MCF 10A (cell line): ENCODE results near the gene UGT1A1. TPM values are rescaled to one million over a fixed set of nuclear protein-coding genes. Genes with fewer than 3 reads are reported as not detected.

Source experiments
- BruUV-seq: library from RNA; stranded (reverse); fragments of 400-500 nt; replicated peaks from 2 replicates; lab custom pipeline; 2021; lab: Mats Ljungman, UMichigan
- CTCF ChIA-PET: fragments of 300-600 bp; sonication (Branson Sonifier 250); formaldehyde crosslinking; extraction: SDS; loops from one replicate; lab custom pipeline; 2021; ENCODE audit warnings: antibody characterized with exemption, inconsistent platforms; lab: Yijun Ruan, JAX
- POLR2A ChIA-PET: fragments of 300-600, 350-650 bp; sonication (Branson Sonifier 250); formaldehyde crosslinking; extraction: SDS; loops from one replicate; lab custom pipeline; 2020; ENCODE audit warnings: antibody characterized with exemption, inconsistent platforms; lab: Yijun Ruan, JAX
- DNase-seq: peaks from one replicate; pipeline ENCODE4 v3.0.0-alpha.2; 2018; ENCODE audit not compliant: unreplicated experiment
- H3K27ac Mint-ChIP-seq: one replicate; pipeline ENCODE4 v1.8.0; 2022; ENCODE audit warnings: mild to moderate bottlenecking, low read depth, mixed read lengths; ENCODE audit not compliant: unreplicated experiment
- H3K27me3 Mint-ChIP-seq: one replicate; pipeline ENCODE4 v1.8.0; 2022; ENCODE audit warnings: mixed read lengths; ENCODE audit not compliant: insufficient read depth, unreplicated experiment
- H3K36me3 Mint-ChIP-seq: one replicate; pipeline ENCODE4 v1.8.0; 2022; ENCODE audit warnings: mild to moderate bottlenecking, moderate library complexity, mixed read lengths; ENCODE audit not compliant: insufficient read depth, unreplicated experiment
- H3K4me1 Mint-ChIP-seq: one replicate; pipeline ENCODE4 v1.8.0; 2022; ENCODE audit warnings: mixed read lengths; ENCODE audit not compliant: insufficient read depth, unreplicated experiment
- H3K4me3 Mint-ChIP-seq: one replicate; pipeline ENCODE4 v1.8.0; 2022; ENCODE audit warnings: mild to moderate bottlenecking, moderate library complexity, mixed read lengths; ENCODE audit not compliant: unreplicated experiment
- H3K9me3 Mint-ChIP-seq: one replicate; pipeline ENCODE4 v1.8.0; 2022; ENCODE audit warnings: mixed read lengths; ENCODE audit not compliant: unreplicated experiment
- CTCF ChIP-seq: fragments of 200-600 bp; IDR thresholded peaks from one replicate; pipeline ENCODE4 v1.8.0; 2022; ENCODE audit warnings: antibody characterized with exemption, mild to moderate bottlenecking; ENCODE audit not compliant: unreplicated experiment
- intact Hi-C: fragments of 100-400 bp; cut with micrococcal nuclease; formaldehyde crosslinking; loops from 2 replicates; pipeline ENCODE4 v1.14.1; 2022
- total RNA-seq: library from RNA; stranded (reverse); gene quantifications from 2 replicates; pipeline ENCODE4 v1.2.3, GENCODE V29; 2022

The UGT1A1 gene
- total RNA-seq, 1 experiment from 2014 or later, result not detected

- intact Hi-C loops, result no loop called here
- Mint-ChIP-seq H3K27me3 (no peaks in the 10 kb centered on the region), H3K4me1 (no peaks in the 10 kb centered on the region), H3K4me3 (no peak overlapping the region), H3K9me3 (no peaks in the 10 kb centered on the region), H3K27ac (no peak overlapping the region), H3K36me3 (no peaks in the 10 kb centered on the region)
- POLR2A ChIA-PET, result no interaction called here
- no peak for TF ChIP-seq CTCF
- no TSS peak for BruUV-seq
- no peak for DNase-seq
- CTCF ChIA-PET, result interaction anchor here (0.6 kb wide), 1 partner anchor 282 kb away, joined by 3 read pairs; no protein-coding TSS in a partner anchor
These were observed 62.2 kb downstream of the UGT1A1 start for GRCh38 chr2:233822101-233822771.

Other genes starting within 250 kb of the UGT1A1 start
- 56.3 and 67.3 TPM in 2 replicates for gene USP40, start 193.5 kb upstream of the UGT1A1 start, total RNA-seq
- gene UGT1A8, start 142.6 kb upstream of the UGT1A1 start, total RNA-seq, result not detected in 2 replicates
- gene UGT1A10, start 123.8 kb upstream of the UGT1A1 start, total RNA-seq, result not detected in 2 replicates
- gene UGT1A9, start 88.4 kb upstream of the UGT1A1 start, total RNA-seq, result not detected in 2 replicates
- gene UGT1A7, start 78.4 kb upstream of the UGT1A1 start, total RNA-seq, result not detected in 2 replicates
- gene UGT1A6, start 67.4 kb upstream of the UGT1A1 start, total RNA-seq, result 0.79 TPM in 1 of 2 replicates, not detected in the other
- gene UGT1A5, start 47.4 kb upstream of the UGT1A1 start, total RNA-seq, result not detected in 2 replicates
- gene UGT1A4, start 41.5 kb upstream of the UGT1A1 start, total RNA-seq, result 0.12 TPM in 1 of 2 replicates, not detected in the other
- gene UGT1A3, start 31.2 kb upstream of the UGT1A1 start, total RNA-seq, result not detected in 2 replicates
- not detected in 2 replicates for gene MROH2A, start 18.1 kb downstream of the UGT1A1 start, total RNA-seq
- 12.7 and 29.3 TPM in 2 replicates for gene HJURP, start 94.3 kb downstream of the UGT1A1 start, total RNA-seq
- gene TRPM8, start 157.1 kb downstream of the UGT1A1 start, total RNA-seq, result not detected in 2 replicates